ENCODE results near the gene PPP1R1B.

PPP1R1B gene

DNA sequence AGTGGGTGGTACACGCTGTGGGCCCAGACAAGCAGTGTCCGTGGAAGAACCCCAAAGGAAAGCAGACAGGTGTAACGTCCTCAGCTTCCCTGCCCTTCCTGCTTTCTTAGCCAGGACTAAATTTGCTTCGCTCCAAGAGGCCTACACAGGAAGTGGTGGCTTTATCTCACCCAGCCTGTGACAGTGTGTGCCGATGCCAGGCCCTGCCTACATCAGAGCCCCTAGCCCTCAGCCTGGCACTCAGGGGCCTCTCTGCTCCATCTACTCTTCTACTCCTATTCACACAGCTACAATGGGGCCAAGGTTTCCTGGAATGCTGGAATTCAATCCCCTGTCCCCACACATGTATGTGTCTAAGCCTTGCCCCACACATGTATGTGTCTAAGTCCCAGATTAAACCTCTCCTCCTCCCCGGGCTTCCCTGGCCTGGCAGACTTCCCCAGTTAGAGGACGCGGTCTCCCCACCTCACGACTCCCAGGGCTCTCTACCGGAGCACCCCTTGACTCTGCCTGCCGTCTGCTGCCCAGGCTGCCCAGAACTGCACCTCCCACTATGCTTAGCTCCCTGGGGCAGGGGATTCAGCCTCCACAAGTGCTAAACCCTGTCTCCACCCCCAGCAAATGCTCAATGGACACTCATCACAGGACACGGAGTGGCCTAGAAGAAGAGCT, 52.9 kb downstream of the PPP1R1B start:
- Histone ChIP-seq H3K27me3 (ENCODE audit: insufficient read depth, low read depth, severe bottlenecking) (no peaks in the 10 kb centered on the region), H3K27ac (peak overlapping the region; percentile 96), H3K36me3 (peaks cover 33% of the 10 kb centered on the region), H3K4me3 (ENCODE audit: low read depth, low read length) (peak overlapping the region; percentile 11), H3K9me3 (ENCODE audit: severe bottlenecking) (no peaks in the 10 kb centered on the region)
- TF ChIP-seq, protein P1, sequence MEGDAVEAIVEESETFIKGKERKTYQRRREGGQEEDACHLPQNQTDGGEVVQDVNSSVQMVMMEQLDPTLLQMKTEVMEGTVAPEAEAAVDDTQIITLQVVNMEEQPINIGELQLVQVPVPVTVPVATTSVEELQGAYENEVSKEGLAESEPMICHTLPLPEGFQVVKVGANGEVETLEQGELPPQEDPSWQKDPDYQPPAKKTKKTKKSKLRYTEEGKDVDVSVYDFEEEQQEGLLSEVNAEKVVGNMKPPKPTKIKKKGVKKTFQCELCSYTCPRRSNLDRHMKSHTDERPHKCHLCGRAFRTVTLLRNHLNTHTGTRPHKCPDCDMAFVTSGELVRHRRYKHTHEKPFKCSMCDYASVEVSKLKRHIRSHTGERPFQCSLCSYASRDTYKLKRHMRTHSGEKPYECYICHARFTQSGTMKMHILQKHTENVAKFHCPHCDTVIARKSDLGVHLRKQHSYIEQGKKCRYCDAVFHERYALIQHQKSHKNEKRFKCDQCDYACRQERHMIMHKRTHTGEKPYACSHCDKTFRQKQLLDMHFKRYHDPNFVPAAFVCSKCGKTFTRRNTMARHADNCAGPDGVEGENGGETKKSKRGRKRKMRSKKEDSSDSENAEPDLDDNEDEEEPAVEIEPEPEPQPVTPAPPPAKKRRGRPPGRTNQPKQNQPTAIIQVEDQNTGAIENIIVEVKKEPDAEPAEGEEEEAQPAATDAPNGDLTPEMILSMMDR (IDR thresholded peaks at IDR 0.05; ENCODE audit: low read depth, low read length) = no peak
- peak; percentile 81 for DNase-seq

DNA sequence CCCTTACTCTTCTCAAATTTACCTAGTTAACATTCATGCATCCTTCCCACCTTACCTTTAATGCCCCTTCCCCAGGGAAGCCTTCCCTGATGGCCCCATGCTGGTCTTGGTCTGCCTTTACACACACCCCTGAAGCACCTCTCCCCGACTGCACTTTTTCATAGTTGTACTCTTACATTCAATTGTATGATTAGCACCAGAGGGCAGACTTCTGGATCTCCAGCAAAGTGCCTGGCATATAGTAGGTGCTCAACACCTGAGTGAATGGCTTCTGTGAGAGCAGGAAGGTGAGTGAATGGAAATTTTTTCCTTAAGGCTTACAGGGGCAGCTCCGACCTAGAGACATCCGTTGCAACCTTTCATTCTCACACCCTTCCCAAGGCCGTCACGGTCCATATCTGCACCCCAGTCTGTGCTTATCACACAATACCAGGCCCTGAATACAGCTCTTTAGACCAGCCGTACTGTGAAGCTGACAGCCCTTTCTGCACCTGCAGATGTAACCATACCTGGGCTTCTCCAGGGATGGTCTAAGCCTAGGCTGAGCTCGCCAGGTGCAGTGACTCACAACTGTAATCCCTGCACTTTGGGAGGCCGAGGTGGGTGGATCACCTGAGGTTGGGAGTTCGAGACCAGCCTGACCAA, 56.7 kb downstream of the PPP1R1B start:
- Histone ChIP-seq H3K4me3 (ENCODE audit: low read depth, low read length) (no peak overlapping the region), H3K27ac (no peak overlapping the region), H3K27me3 (ENCODE audit: insufficient read depth, low read depth, severe bottlenecking) (no peaks in the 10 kb centered on the region), H3K36me3 (peaks cover 36% of the 10 kb centered on the region), H3K9me3 (ENCODE audit: severe bottlenecking) (no peaks in the 10 kb centered on the region)
- TF ChIP-seq, protein P1 (IDR thresholded peaks at IDR 0.05; ENCODE audit: low read depth, low read length) = no peak
- no peak for DNase-seq

DNA sequence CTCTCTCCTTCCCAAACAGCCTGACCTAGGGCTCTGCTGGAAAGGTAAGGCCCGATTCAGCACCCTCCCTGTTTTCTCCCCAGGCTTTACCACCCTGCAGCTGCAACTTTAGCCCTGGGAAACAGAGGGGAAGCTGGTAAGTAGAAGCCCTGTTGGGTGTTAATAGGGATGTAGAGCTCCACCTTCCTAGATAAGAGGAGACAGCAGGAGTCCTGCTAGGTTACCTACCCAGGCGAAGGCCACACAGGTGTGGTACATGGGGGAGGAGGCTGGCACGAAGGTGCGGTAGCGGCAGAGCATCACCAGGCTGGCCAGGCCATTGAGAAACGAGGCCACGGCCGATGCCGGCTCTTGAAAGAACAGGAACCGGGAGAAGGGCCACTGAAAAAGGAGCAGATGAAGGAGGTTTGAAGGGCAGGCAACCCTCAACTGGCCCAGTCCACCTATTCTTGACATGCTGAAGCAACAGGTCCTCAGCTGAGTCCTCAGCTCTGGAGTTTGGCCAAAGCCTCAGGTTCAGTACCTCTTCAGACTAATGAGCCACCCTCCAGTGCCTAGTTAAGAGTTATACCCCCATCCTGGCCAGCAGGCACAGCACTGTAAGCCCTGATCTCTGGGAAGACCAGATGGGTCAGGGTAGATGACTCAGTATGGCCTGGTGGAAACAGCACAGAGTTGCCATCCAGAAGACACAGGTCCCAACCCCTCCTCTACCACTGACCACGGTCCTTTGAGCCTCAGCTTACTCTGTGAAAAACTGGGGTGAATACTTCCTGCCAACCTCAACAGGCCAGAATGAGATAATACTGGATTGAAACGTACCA, 57.8 kb downstream of the PPP1R1B start:
- no peaks in the 10 kb centered on the region for H3K9me3 ChIP-seq (ENCODE audit: severe bottlenecking)
- H3K27me3 ChIP-seq (ENCODE audit: insufficient read depth, low read depth, severe bottlenecking) = no peaks in the 10 kb centered on the region
- no peak overlapping the region for H3K4me3 ChIP-seq (ENCODE audit: low read depth, low read length)
- TF ChIP-seq, protein P1 (IDR thresholded peaks at IDR 0.05; ENCODE audit: low read depth, low read length) = no peak
- H3K36me3 ChIP-seq = peaks cover 36% of the 10 kb centered on the region
- DNase-seq = no peak
- H3K27ac ChIP-seq = no peak overlapping the region
